ENCODE results near the gene MTMR11. TPM values are rescaled to one million over a fixed set of nuclear protein-coding genes. Genes with fewer than 3 reads are reported as not detected.

Gene MTMR11
- total and polyA plus RNA-seq, 9 of the 15 experiments (the other 6 are each of a cell fraction or from before 2014, with no cell fraction given) = 0.09 to 1.6 (median 0.51) TPM

- TF ChIP-seq SRSF1 (IDR thresholded peaks at IDR 0.05; ENCODE audit: low read depth, low read length) = no peak; the same call in 1 of the 2 replicates
- TF ChIP-seq THRAP3 (IDR thresholded peaks at IDR 0.05; ENCODE audit: borderline replicate concordance) = peak; percentile 19
- TF ChIP-seq GABPB1 (CRISPR knock-in tag; IDR thresholded peaks at IDR 0.05) = 0 out of 2 replicates have a peak, but pooled peaks have one; percentile 49
- TF ChIP-seq CREM (IDR thresholded peaks at IDR 0.05; ENCODE audit: low read depth) = peak; percentile 40
- peak in 1 of 2 experiments; percentile 82; a peak in 1 of 4 replicates for TF ChIP-seq FOXA3 (CRISPR knock-in tag; conservative IDR thresholded peaks at IDR 0.05 in 1 of 2, IDR thresholded peaks at IDR 0.05 in 1 of 2)
- peak; percentile 9; the same call in 1 of the 2 replicates for TF ChIP-seq CHCHD3 (CRISPR knock-in tag; IDR thresholded peaks at IDR 0.05)
- TF ChIP-seq ZNF766 (CRISPR knock-in tag; conservative IDR thresholded peaks at IDR 0.05) = no peak
- TF ChIP-seq EP300 (IDR thresholded peaks at IDR 0.05; ENCODE audit: low read length) = peak; percentile 36
- peak; percentile 85 for TF ChIP-seq CAMTA2 (CRISPR knock-in tag; conservative IDR thresholded peaks at IDR 0.05)
- TF ChIP-seq STAG1 (CRISPR knock-in tag; IDR thresholded peaks at IDR 0.05; ENCODE audit: borderline replicate concordance) = peak; percentile 34
- TF ChIP-seq RBBP5 (IDR thresholded peaks at IDR 0.05; ENCODE audit: borderline replicate concordance, insufficient read depth, low read length, poor library complexity, severe bottlenecking) = no peak
- peak; percentile 23 for TF ChIP-seq VEZF1 (CRISPR knock-in tag; IDR thresholded peaks at IDR 0.05)
- peak; percentile 32 to 48 for TF ChIP-seq MAZ (CRISPR knock-in tag; conservative IDR thresholded peaks at IDR 0.05 in 1 of 2, IDR thresholded peaks at IDR 0.05 in 1 of 2)
- TF ChIP-seq CBX3 (IDR thresholded peaks at IDR 0.05; ENCODE audit: borderline replicate concordance in 1 of 2, low read length in 2 of 2) = peak in 1 of 2 experiments; percentile 46; a peak in 1 of 3 replicates
- TF ChIP-seq GABPA (tag; conservative IDR thresholded peaks at IDR 0.05; ENCODE audit: low read depth) = peak; percentile 84
- TF ChIP-seq, protein P1, sequence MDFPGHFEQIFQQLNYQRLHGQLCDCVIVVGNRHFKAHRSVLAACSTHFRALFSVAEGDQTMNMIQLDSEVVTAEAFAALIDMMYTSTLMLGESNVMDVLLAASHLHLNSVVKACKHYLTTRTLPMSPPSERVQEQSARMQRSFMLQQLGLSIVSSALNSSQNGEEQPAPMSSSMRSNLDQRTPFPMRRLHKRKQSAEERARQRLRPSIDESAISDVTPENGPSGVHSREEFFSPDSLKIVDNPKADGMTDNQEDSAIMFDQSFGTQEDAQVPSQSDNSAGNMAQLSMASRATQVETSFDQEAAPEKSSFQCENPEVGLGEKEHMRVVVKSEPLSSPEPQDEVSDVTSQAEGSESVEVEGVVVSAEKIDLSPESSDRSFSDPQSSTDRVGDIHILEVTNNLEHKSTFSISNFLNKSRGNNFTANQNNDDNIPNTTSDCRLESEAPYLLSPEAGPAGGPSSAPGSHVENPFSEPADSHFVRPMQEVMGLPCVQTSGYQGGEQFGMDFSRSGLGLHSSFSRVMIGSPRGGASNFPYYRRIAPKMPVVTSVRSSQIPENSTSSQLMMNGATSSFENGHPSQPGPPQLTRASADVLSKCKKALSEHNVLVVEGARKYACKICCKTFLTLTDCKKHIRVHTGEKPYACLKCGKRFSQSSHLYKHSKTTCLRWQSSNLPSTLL (IDR thresholded peaks at IDR 0.05) = no peak
- TF ChIP-seq, protein P2, sequence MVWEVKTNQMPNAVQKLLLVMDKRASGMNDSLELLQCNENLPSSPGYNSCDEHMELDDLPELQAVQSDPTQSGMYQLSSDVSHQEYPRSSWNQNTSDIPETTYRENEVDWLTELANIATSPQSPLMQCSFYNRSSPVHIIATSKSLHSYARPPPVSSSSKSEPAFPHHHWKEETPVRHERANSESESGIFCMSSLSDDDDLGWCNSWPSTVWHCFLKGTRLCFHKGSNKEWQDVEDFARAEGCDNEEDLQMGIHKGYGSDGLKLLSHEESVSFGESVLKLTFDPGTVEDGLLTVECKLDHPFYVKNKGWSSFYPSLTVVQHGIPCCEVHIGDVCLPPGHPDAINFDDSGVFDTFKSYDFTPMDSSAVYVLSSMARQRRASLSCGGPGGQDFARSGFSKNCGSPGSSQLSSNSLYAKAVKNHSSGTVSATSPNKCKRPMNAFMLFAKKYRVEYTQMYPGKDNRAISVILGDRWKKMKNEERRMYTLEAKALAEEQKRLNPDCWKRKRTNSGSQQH (CRISPR knock-in tag; IDR thresholded peaks at IDR 0.05) = peak; percentile 16; the same call in 1 of the 2 replicates
- TF ChIP-seq MTF1 (CRISPR knock-in tag; IDR thresholded peaks at IDR 0.05; ENCODE audit: borderline replicate concordance) = no peak
Measured at GRCh38 chr1:149887456-149888246, 49.0 kb downstream of the MTMR11 start (continued).

Measured in K562 (cell line).